GM19395 (cell line): ENCODE data around the gene ZNF460.

Experiments
- ATAC-seq: cut with Tn5 transposase; IDR thresholded peaks from one replicate; pipeline ENCODE4 v1.9.1; 2021; ENCODE audit warnings: mild to moderate bottlenecking, moderate library complexity; ENCODE audit not compliant: unreplicated experiment

Gene ZNF460

GRCh38 chr19:57338877-57339276, 58.6 kb downstream of the ZNF460 start:
- no peak for ATAC-seq

DNA sequence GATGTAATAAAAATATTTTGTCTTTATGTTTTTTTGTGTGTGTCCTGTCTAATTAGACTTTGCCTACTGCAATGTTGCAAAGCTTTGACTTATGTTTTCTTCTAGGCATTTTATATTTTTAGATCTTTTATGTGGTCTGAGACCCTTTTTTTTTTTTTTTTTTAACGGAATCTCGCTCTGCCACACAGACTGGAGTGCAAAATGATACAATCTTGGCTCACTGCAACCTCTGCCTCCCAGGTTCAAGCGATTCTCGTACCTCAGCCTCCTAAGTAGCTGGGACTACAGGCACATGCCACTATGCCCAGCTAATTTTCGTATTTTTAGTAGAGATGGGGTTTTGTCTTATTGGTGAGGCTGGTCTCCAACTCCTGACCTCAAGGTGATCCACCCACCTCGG, 62.3 kb downstream of the ZNF460 start:
- ATAC-seq: no peak
